Measurements from ENCODE around the gene TMEM145. TPM values are rescaled to one million over a fixed set of nuclear protein-coding genes. Genes with fewer than 3 reads are reported as not detected.

The TMEM145 gene
- total RNA-seq, 1 donor from 2014 or later = not detected

- Histone ChIP-seq H3K27me3 (ENCODE audit: low read depth) (no peaks in the 10 kb centered on the region), H3K36me3 (peaks cover 79% of the 10 kb centered on the region), H3K4me1 (peaks cover 22% of the 10 kb centered on the region), H3K4me3 (no peak overlapping the region), H3K27ac (no peak overlapping the region), H3K9me3 (no peaks in the 10 kb centered on the region)
- ATAC-seq (no peak), DNase-seq (no peak)
- TF ChIP-seq CTCF (IDR thresholded peaks at IDR 0.05) = no peak
- intact Hi-C loops (cut with DNase I) = no loop called here
Measured at GRCh38 chr19:42289556-42290041, 23.5 kb upstream of the TMEM145 start.

GRCh38 chr19:42290136-42290522 lies 23.0 kb upstream of the TMEM145 start:
- DNase-seq (no peak), ATAC-seq (no peak)
- no peaks in the 10 kb centered on the region for H3K27me3 ChIP-seq (ENCODE audit: low read depth)
- TF ChIP-seq CTCF (IDR thresholded peaks at IDR 0.05) = no peak
- intact Hi-C loops (cut with DNase I) = no loop called here
- no peak overlapping the region for H3K27ac ChIP-seq
- H3K4me1 ChIP-seq = peaks cover 17% of the 10 kb centered on the region
- H3K9me3 ChIP-seq = no peaks in the 10 kb centered on the region
- peaks cover 85% of the 10 kb centered on the region for H3K36me3 ChIP-seq
- no peak overlapping the region for H3K4me3 ChIP-seq

GRCh38 chr19:42290523-42291434 lies 22.3 kb upstream of the TMEM145 start:
- intact Hi-C loops (cut with DNase I) = no loop called here
- peaks cover 11% of the 10 kb centered on the region for H3K4me1 ChIP-seq
- no peaks in the 10 kb centered on the region for H3K9me3 ChIP-seq
- ATAC-seq (peak in 1 of 2 donors; percentile 9), DNase-seq (no peak)
- H3K27me3 ChIP-seq (ENCODE audit: low read depth) = no peaks in the 10 kb centered on the region
- H3K36me3 ChIP-seq = peaks cover 87% of the 10 kb centered on the region
- peak; percentile 48 for TF ChIP-seq CTCF (IDR thresholded peaks at IDR 0.05)
- no peak overlapping the region for H3K4me3 ChIP-seq
- H3K27ac ChIP-seq = no peak overlapping the region

- Histone ChIP-seq H3K36me3 (peaks cover 87% of the 10 kb centered on the region), H3K4me1 (peaks cover 4% of the 10 kb centered on the region), H3K27me3 (ENCODE audit: low read depth) (no peaks in the 10 kb centered on the region), H3K9me3 (no peaks in the 10 kb centered on the region), H3K27ac (no peak overlapping the region), H3K4me3 (no peak overlapping the region)
- TF ChIP-seq CTCF (IDR thresholded peaks at IDR 0.05) = no peak
- DNase-seq = no peak
- intact Hi-C loops (cut with DNase I) = no loop called here
- ATAC-seq = no peak
Measured at GRCh38 chr19:42291435-42291810, 21.7 kb upstream of the TMEM145 start.

- Histone ChIP-seq H3K27ac (no peak overlapping the region), H3K9me3 (no peaks in the 10 kb centered on the region), H3K27me3 (ENCODE audit: low read depth) (no peaks in the 10 kb centered on the region), H3K4me1 (no peaks in the 10 kb centered on the region), H3K4me3 (no peak overlapping the region), H3K36me3 (peaks cover 81% of the 10 kb centered on the region)
- intact Hi-C loops (cut with DNase I) = no loop called here
- DNase-seq (no peak), ATAC-seq (no peak)
- no peak for TF ChIP-seq CTCF (IDR thresholded peaks at IDR 0.05)
Measured at GRCh38 chr19:42292042-42292960, 20.8 kb upstream of the TMEM145 start.
